ENCODE results near the gene FOXI3. TPM values are rescaled to one million over a fixed set of nuclear protein-coding genes. Genes with fewer than 3 reads are reported as not detected.

The FOXI3 gene
- polyA plus RNA-seq, 4 donors: not detected

DNA sequence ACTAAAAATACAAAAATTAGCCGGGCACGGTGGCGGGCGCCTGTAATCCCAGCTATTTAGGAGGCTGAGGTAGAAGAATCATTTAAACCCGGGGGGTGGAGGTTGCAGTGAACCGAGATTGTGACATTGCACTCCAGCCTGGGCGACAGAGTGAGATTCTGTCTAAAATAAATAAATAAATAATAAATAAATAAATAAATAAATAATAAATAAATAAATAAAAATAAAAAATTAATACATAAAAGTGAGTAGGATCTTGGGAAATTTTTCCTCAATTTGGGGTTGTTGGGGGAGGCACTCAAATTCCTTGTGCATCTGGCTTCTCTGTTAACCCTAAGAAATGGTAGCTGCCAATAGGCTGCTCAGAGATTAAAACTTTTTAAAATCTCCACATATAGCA, 20.3 kb upstream of the FOXI3 start:
- no peak overlapping the region for H3K4me3 ChIP-seq (ENCODE audit: low read depth in 1 of 3, low read length in 3 of 3)
- FAIRE-seq (no peak), DNase-seq (no peak)
- no peaks in the 10 kb centered on the region for H3K4me1 ChIP-seq (ENCODE audit: control insufficient read depth in 3 of 3, insufficient read depth in 2 of 3, low read depth in 1 of 3, low read length in 2 of 3)
- H3K9me3 ChIP-seq (ENCODE audit: control insufficient read depth in 2 of 2, insufficient read depth in 1 of 2, low read depth in 1 of 2, low read length in 1 of 2): no peaks in the 10 kb centered on the region
- H3K27ac ChIP-seq (ENCODE audit: low read depth in 1 of 3, low read length in 2 of 3): no peak overlapping the region
- 93 to 98% (median 93%) methylated on average over 7 of the region's 7 CpGs for WGBS, 3 donors
- H3K27me3 ChIP-seq (ENCODE audit: control insufficient read depth in 3 of 3, insufficient read depth in 3 of 3, low read length in 3 of 3): peaks cover 0 to 5% (median 2%) of the 10 kb centered on the region in 3 donors
- no peaks in the 10 kb centered on the region for H3K36me3 ChIP-seq (ENCODE audit: control insufficient read depth in 3 of 3, insufficient read depth in 2 of 3, low read depth in 1 of 3, low read length in 3 of 3)

DNA sequence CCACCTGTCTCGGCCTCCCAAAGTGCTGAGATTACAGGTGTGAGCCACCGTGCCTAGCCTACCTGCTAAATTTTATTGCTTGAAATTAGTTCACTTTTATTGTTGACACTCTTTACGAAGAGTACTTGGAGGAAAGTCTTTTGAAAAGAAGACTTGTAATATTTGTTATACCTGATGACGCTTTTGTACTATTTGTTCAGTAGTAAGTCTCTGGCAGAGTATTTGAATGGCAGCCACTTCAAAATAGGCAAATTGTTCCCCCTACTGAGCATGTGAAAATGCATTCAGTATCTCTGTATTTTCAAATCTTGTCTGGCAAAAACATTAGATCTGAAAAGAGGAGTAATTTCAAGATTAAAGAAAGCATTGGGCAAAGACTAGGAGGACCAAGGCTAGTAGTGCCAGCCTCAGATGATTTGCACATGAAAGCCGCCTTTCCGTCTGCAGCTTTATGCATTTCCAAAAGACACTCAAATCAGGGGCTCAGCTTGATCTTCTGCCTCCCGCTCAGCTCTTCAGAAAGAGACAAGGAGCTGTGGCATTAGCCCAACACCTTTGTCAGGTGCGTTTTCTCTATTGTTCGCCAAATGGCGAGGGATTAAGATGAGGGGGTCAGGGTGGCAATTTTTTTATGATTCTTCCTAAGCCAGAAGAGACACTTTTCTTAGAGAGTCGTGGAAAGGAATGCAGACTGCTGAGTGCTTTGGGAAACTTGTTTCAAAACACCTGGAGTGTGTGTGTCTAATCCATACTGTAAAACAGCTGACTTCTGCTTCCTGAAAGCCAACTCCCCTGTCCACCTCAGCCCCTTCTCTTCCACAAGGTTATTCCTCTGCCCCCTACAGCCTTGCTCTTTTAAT, 18.8 kb upstream of the FOXI3 start:
- FAIRE-seq: no peak
- Histone ChIP-seq H3K4me3 (ENCODE audit: low read depth in 1 of 3, low read length in 3 of 3) (no peak overlapping the region), H3K27me3 (ENCODE audit: control insufficient read depth in 3 of 3, insufficient read depth in 3 of 3, low read length in 3 of 3) (peaks cover 0 to 6% (median 2%) of the 10 kb centered on the region in 3 donors), H3K4me1 (ENCODE audit: control insufficient read depth in 3 of 3, insufficient read depth in 2 of 3, low read depth in 1 of 3, low read length in 2 of 3) (no peaks in the 10 kb centered on the region), H3K27ac (ENCODE audit: low read depth in 1 of 3, low read length in 2 of 3) (no peak overlapping the region), H3K36me3 (ENCODE audit: control insufficient read depth in 3 of 3, insufficient read depth in 2 of 3, low read depth in 1 of 3, low read length in 3 of 3) (no peaks in the 10 kb centered on the region), H3K9me3 (ENCODE audit: control insufficient read depth in 2 of 2, insufficient read depth in 1 of 2, low read depth in 1 of 2, low read length in 1 of 2) (no peaks in the 10 kb centered on the region)
- DNase-seq: no peak
- 46 to 54% (median 53%) methylated on average over 11 of the region's 11 CpGs for WGBS, 3 donors

DNA sequence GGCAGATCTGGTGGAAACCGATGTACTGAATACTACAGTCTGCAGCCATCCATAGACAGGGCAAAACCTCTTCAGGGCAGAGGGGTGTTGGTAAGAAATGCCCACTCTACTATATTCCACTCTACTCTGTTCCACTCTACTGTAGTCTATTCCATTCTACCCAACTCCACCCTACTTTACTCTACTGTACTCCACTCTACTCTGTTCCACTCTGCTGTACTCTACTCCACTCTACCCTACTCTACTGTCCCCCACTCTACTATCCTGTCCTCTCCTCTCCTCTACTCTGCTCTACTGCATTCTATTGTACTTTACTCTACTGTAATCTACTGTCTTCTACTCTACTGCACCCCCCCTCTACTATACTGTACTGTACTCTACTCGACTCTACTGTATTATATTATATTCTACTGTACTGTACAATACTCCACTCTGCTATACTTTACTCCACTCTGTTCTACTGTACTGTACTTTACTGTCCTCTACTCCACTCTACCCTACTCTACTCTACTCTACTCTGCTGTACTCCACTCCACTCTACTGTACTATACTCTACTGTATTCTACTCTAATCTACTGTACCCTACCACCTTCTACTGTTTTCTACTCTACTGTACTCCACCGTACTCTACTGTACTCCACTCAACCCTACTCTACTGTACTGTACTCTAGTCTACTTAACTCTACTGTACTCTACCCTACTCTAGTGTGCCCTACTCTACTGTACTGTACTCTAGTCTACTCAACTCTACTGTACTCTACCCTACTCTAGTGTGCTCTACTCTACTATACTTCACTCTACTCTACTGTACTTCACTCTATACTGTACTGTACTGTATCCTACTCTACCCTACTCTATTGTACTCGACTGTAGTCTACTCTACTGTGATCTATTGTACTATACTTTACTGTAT, 17.0 kb upstream of the FOXI3 start:
- H3K36me3 ChIP-seq (ENCODE audit: control insufficient read depth in 3 of 3, insufficient read depth in 2 of 3, low read depth in 1 of 3, low read length in 3 of 3): no peaks in the 10 kb centered on the region
- 69 to 79% (median 74%) methylated on average over 4 of the region's 4 CpGs for WGBS, 3 donors
- no peak for FAIRE-seq
- no peak overlapping the region for H3K27ac ChIP-seq (ENCODE audit: low read depth in 1 of 3, low read length in 2 of 3)
- DNase-seq: no peak
- H3K9me3 ChIP-seq (ENCODE audit: control insufficient read depth in 2 of 2, insufficient read depth in 1 of 2, low read depth in 1 of 2, low read length in 1 of 2): no peaks in the 10 kb centered on the region
- H3K27me3 ChIP-seq (ENCODE audit: control insufficient read depth in 3 of 3, insufficient read depth in 3 of 3, low read length in 3 of 3): peaks cover 0 to 6% (median 2%) of the 10 kb centered on the region in 3 donors
- no peak overlapping the region for H3K4me3 ChIP-seq (ENCODE audit: low read depth in 1 of 3, low read length in 3 of 3)
- H3K4me1 ChIP-seq (ENCODE audit: control insufficient read depth in 3 of 3, insufficient read depth in 2 of 3, low read depth in 1 of 3, low read length in 2 of 3): no peaks in the 10 kb centered on the region

DNA sequence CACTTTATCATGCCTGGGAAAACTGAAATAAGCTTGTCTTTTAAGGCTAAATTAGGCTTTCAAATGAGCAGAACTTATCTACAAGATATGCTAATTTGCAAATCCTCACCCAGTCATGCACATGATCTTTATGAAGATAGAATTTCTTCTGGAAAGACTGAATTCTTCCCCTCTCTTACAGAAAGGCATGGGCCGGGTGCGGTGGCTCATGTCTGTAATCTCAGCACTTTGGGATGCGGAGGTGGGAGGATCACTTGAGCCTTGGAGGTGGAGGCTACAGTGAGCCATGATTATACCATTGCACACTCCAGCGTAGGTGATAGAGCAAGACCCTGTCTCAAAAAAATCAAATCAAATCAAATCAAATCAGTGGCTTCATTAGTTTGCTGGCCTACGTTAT, 11.7 kb upstream of the FOXI3 start:
- no peak overlapping the region for H3K27ac ChIP-seq (ENCODE audit: low read depth in 1 of 3, low read length in 2 of 3)
- H3K36me3 ChIP-seq (ENCODE audit: control insufficient read depth in 3 of 3, insufficient read depth in 2 of 3, low read depth in 1 of 3, low read length in 3 of 3): no peaks in the 10 kb centered on the region
- no peak overlapping the region for H3K4me3 ChIP-seq (ENCODE audit: low read depth in 1 of 3, low read length in 3 of 3)
- FAIRE-seq (no peak), DNase-seq (no peak)
- H3K4me1 ChIP-seq (ENCODE audit: control insufficient read depth in 3 of 3, insufficient read depth in 2 of 3, low read depth in 1 of 3, low read length in 2 of 3): no peaks in the 10 kb centered on the region
- peaks cover 0 to 9% (median 2%) of the 10 kb centered on the region in 3 donors for H3K27me3 ChIP-seq (ENCODE audit: control insufficient read depth in 3 of 3, insufficient read depth in 3 of 3, low read length in 3 of 3)
- H3K9me3 ChIP-seq (ENCODE audit: control insufficient read depth in 2 of 2, insufficient read depth in 1 of 2, low read depth in 1 of 2, low read length in 1 of 2): no peaks in the 10 kb centered on the region
- WGBS, 3 donors: 80 to 84% (median 80%) methylated on average over 5 of the region's 5 CpGs

DNA sequence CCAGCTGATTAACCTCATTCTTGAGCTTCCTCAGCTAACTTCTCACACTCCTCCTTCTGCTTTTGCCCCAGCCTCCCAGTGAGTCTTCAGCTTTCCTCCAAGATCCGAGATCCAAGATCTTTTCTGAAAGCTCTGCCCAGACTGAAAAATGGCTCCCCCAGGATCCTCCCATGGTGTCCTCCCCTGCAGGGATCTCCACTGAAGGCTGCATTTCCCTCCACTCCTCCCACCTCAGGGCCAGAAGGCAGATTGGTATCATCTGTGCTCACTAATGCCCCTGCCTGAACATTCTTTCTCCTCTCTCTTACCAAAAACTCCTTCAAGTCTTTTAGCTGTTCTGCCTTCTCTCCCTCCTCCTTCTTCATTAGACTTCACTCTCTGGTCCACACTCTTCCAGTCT, 6.1 kb upstream of the FOXI3 start:
- FAIRE-seq (no peak), DNase-seq (no peak)
- Histone ChIP-seq H3K27ac (ENCODE audit: low read depth in 1 of 3, low read length in 2 of 3) (no peak overlapping the region), H3K4me1 (ENCODE audit: control insufficient read depth in 3 of 3, insufficient read depth in 2 of 3, low read depth in 1 of 3, low read length in 2 of 3) (no peaks in the 10 kb centered on the region), H3K9me3 (ENCODE audit: control insufficient read depth in 2 of 2, insufficient read depth in 1 of 2, low read depth in 1 of 2, low read length in 1 of 2) (no peaks in the 10 kb centered on the region), H3K4me3 (ENCODE audit: low read depth in 1 of 3, low read length in 3 of 3) (no peak overlapping the region), H3K27me3 (ENCODE audit: control insufficient read depth in 3 of 3, insufficient read depth in 3 of 3, low read length in 3 of 3) (peaks cover 0 to 18% (median 14%) of the 10 kb centered on the region in 3 donors), H3K36me3 (ENCODE audit: control insufficient read depth in 3 of 3, insufficient read depth in 2 of 3, low read depth in 1 of 3, low read length in 3 of 3) (no peaks in the 10 kb centered on the region)
- 33 to 35% (median 33%) methylated on average over 1 of the region's 1 CpG for WGBS, 3 donors

DNA sequence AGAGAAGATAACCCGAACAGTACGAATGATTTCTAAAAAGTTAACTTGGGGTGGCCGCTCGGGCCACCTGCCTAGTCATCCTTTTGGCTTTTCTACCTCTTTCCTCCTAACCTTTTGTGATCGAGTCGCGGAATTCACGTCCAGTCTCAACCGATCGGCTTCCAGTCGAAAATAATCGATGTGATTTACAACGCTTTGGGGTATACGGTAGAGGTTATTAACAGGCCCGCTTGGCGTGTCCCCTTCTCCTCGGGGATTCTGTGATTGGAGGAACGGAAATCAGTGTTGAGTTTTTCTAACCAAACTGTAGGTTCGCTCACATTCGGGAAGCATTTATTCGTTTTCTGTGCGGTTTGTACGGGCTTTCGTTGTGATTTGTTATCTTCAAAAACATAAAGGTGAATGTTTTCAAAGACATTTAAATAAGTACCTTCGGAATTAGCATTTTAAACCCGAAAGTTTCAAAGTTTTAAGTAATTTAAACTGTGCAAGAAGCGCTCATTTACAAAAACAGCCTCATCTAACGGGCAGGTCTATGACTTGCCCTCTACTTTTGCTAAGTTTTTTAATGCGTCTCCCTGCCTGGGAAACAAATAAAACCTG, 588 bp upstream of the FOXI3 start:
- peaks cover 7 to 53% (median 28%) of the 10 kb centered on the region in 3 donors for H3K27me3 ChIP-seq (ENCODE audit: control insufficient read depth in 3 of 3, insufficient read depth in 3 of 3, low read length in 3 of 3)
- no peaks in the 10 kb centered on the region for H3K9me3 ChIP-seq (ENCODE audit: control insufficient read depth in 2 of 2, insufficient read depth in 1 of 2, low read depth in 1 of 2, low read length in 1 of 2)
- no peaks in the 10 kb centered on the region for H3K36me3 ChIP-seq (ENCODE audit: control insufficient read depth in 3 of 3, insufficient read depth in 2 of 3, low read depth in 1 of 3, low read length in 3 of 3)
- peaks cover 0 to 2% (median 0%) of the 10 kb centered on the region in 3 donors for H3K4me1 ChIP-seq (ENCODE audit: control insufficient read depth in 3 of 3, insufficient read depth in 2 of 3, low read depth in 1 of 3, low read length in 2 of 3)
- WGBS, 3 donors: 4 to 8% (median 6%) methylated on average over 29 of the region's 29 CpGs
- DNase-seq (peak in 1 of 2 donors; percentile 50), FAIRE-seq (no peak)
- H3K4me3 ChIP-seq (ENCODE audit: low read depth in 1 of 3, low read length in 3 of 3): no peak overlapping the region
- no peak overlapping the region for H3K27ac ChIP-seq (ENCODE audit: low read depth in 1 of 3, low read length in 2 of 3)

DNA sequence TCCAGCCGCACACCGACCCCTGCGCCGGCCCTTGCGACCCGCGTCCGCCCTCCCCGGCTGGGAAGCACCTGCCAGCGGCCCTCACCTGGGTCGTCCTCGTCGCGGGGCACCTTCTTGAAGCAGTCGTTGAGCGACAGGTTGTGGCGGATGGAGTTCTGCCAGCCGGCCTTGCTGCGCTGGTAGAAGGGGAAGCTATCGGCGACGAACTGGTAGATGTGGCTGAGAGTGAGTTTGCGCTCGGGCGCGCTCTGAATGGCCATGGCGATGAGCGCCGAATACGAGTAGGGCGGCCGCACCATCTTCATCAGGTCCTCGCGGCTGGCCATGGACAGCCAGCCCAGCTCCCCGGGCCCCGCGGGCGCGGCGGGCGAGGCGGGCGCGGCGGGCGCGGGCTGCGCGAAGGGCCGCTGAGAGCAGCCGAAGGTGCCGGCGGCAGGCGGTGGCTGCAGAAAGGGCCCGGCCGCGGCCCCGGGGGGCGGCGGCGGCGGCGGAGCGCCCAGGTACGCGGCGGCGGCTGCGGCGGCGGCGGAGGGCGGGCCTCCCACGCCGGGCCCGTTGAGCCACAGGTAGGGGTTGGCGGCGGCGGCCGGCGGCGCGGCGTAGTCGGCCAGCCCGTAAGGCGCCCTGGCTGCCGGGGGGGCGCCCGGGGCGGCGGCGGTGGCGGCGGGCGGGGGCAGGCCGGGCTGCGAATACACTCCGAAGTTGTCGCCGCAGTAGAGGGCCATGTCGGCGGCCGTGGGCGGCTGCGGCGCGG, 505 bp downstream of the FOXI3 start:
- DNase-seq (peak in 1 of 2 donors; percentile 47), FAIRE-seq (no peak)
- Histone ChIP-seq H3K4me1 (ENCODE audit: control insufficient read depth in 3 of 3, insufficient read depth in 2 of 3, low read depth in 1 of 3, low read length in 2 of 3) (peaks cover 0 to 2% (median 0%) of the 10 kb centered on the region in 3 donors), H3K36me3 (ENCODE audit: control insufficient read depth in 3 of 3, insufficient read depth in 2 of 3, low read depth in 1 of 3, low read length in 3 of 3) (no peaks in the 10 kb centered on the region), H3K27me3 (ENCODE audit: control insufficient read depth in 3 of 3, insufficient read depth in 3 of 3, low read length in 3 of 3) (peaks cover 7 to 54% (median 33%) of the 10 kb centered on the region in 3 donors), H3K27ac (ENCODE audit: low read depth in 1 of 3, low read length in 2 of 3) (no peak overlapping the region), H3K4me3 (ENCODE audit: low read depth in 1 of 3, low read length in 3 of 3) (peak overlapping the region in 1 of 3 donors; percentile 54), H3K9me3 (ENCODE audit: control insufficient read depth in 2 of 2, insufficient read depth in 1 of 2, low read depth in 1 of 2, low read length in 1 of 2) (no peaks in the 10 kb centered on the region)
- WGBS, 3 donors: 1 to 3% (median 2%) methylated on average over 44 to 108 of the region's 108 CpGs
